H1 (cell line): ENCODE results near the gene IWS1. TPM values are rescaled to one million over a fixed set of nuclear protein-coding genes. Genes with fewer than 3 reads are reported as not detected.

Experiments used
- CTCF ChIA-PET: fragments of 300-600 bp; sonication (Branson Sonifier 250); formaldehyde crosslinking; loops from one replicate; lab custom pipeline; 2021; ENCODE audit not compliant: partially characterized antibody; lab: Charles Lee
- POLR2A ChIA-PET: fragments of 300-600 bp; sonication (Branson Sonifier 250); formaldehyde crosslinking; loops from one replicate; lab custom pipeline; 2021; ENCODE audit warnings: inconsistent platforms; ENCODE audit not compliant: partially characterized antibody; lab: Charles Lee
- DNase-seq, 2 experiments: peaks; one replicate each; pipeline versions ENCODE4 v3.0.0 to v3.0.0-alpha.2; 2010 to 2022; ENCODE audit warnings: low spot score in 2 of 2, low read depth in 1 of 2, mixed read lengths in 1 of 2
- FAIRE-seq: peaks from 2 replicates; lab custom pipeline; 2011; peaks lifted over from hg19 to GRCh38; lab: Jason Lieb, UNC
- H2AFZ ChIP-seq: 2 replicates; pipeline ENCODE4 v1.8.1; 2012; ENCODE audit warnings: low read length, inconsistent platforms
- H2AK5ac ChIP-seq: 2 replicates; pipeline ENCODE4 v1.6.1; 2013; ENCODE audit warnings: low read depth, low read length
- H2BK120ac ChIP-seq: replicated peaks from 2 replicates; pipeline ENCODE3; 2013; ENCODE audit warnings: low read depth, low read length, inconsistent platforms
- H2BK12ac ChIP-seq: 2 replicates; pipeline ENCODE4 v1.6.1; 2013; ENCODE audit warnings: low read depth, low read length
- H2BK15ac ChIP-seq: 2 replicates; pipeline ENCODE4 v1.6.1; 2013; ENCODE audit warnings: low read length
- H2BK20ac ChIP-seq: 2 replicates; pipeline ENCODE4 v1.6.1; 2013; ENCODE audit warnings: low read length
- H2BK5ac ChIP-seq: 2 replicates; pipeline ENCODE4 v1.6.1; 2013; ENCODE audit warnings: low read depth, low read length
- H3K14ac ChIP-seq: 2 replicates; pipeline ENCODE4 v1.6.1; 2013; ENCODE audit warnings: inconsistent platforms; ENCODE audit not compliant: insufficient read length
- H3K18ac ChIP-seq: 2 replicates; pipeline ENCODE4 v1.6.1; 2013; ENCODE audit warnings: low read length; ENCODE audit errors: extremely low read depth
- H3K23ac ChIP-seq: 2 replicates; pipeline ENCODE4 v1.6.1; 2013; ENCODE audit warnings: inconsistent platforms; ENCODE audit not compliant: insufficient read length
- H3K23me2 ChIP-seq: 2 replicates; pipeline ENCODE4 v1.6.1; 2013; ENCODE audit warnings: low read depth, low read length
- H3K27ac ChIP-seq: 2 replicates; pipeline ENCODE4 v1.6.1; 2011; ENCODE audit warnings: low read depth, low read length, inconsistent platforms
- H3K27me3 ChIP-seq, 4 experiments: replicated peaks in 1 of 4; 1 replicate in 1 of 4; 2 replicates in 3 of 4; pipeline versions ENCODE4 v1.6.1 to v1.8.1; 2011 to 2013; ENCODE audit warnings: low read length in 3 of 4, mild to moderate bottlenecking in 3 of 4, inconsistent platforms in 2 of 4, mixed read lengths in 2 of 4, moderate library complexity in 1 of 4; ENCODE audit not compliant: control insufficient read depth in 3 of 4, insufficient read depth in 3 of 4; ENCODE audit errors: extremely low read depth in 1 of 4
- H3K36me3 ChIP-seq, 4 experiments: 2 replicates each; pipeline versions ENCODE4 v1.6.1 to v1.8.1; 2011 to 2013; ENCODE audit warnings: mild to moderate bottlenecking in 4 of 4, low read length in 3 of 4, moderate library complexity in 2 of 4, control low read depth in 1 of 4, inconsistent platforms in 1 of 4; ENCODE audit not compliant: insufficient read depth in 4 of 4, control insufficient read depth in 2 of 4
- H3K4ac ChIP-seq: replicated peaks from 2 replicates; pipeline ENCODE3; 2013; ENCODE audit warnings: low read length, low read depth, mixed read lengths, inconsistent platforms; ENCODE audit not compliant: insufficient read length
- H3K4me1 ChIP-seq, 4 experiments: replicated peaks in 1 of 4; 1 replicate in 1 of 4; 2 replicates in 3 of 4; pipeline versions ENCODE4 v1.6.1 to v1.8.1; 2011 to 2013; ENCODE audit warnings: low read length in 3 of 4, inconsistent platforms in 2 of 4, mixed read lengths in 1 of 4; ENCODE audit not compliant: insufficient read depth in 4 of 4, control insufficient read depth in 3 of 4
- H3K4me2 ChIP-seq, 2 experiments: 2 replicates each; pipeline versions ENCODE4 v1.6.1 to v1.8.1; 2011 to 2013; ENCODE audit warnings: low read depth in 2 of 2, low read length in 2 of 2, control low read depth in 1 of 2, inconsistent platforms in 1 of 2, mild to moderate bottlenecking in 1 of 2; ENCODE audit not compliant: insufficient read depth in 1 of 2
- H3K4me3 ChIP-seq, 4 experiments: fragments of 200-600, 300-600 bp in 1 of 4; sonication (generic), shearing (Covaris generic), sonication (Bioruptor Twin) in 1 of 4; 2 replicates each; pipeline versions ENCODE4 v1.5.1 to v1.8.1; 2011 to 2016; ENCODE audit warnings: low read length in 4 of 4, low read depth in 3 of 4, control low read depth in 2 of 4, inconsistent platforms in 2 of 4, mild to moderate bottlenecking in 2 of 4, mixed read lengths in 1 of 4, moderate library complexity in 1 of 4; ENCODE audit not compliant: insufficient read depth in 2 of 4; ENCODE audit errors: extremely low read depth in 1 of 4
- H3K56ac ChIP-seq: replicated peaks from 2 replicates; pipeline ENCODE3; 2013; ENCODE audit warnings: low read depth, mild to moderate bottlenecking, mixed read lengths, low read length, inconsistent platforms; ENCODE audit not compliant: insufficient read length
- H3K79me1 ChIP-seq: 2 replicates; pipeline ENCODE4 v1.6.1; 2013; ENCODE audit warnings: low read depth, low read length, control low read depth
- H3K79me2 ChIP-seq, 2 experiments: 2 replicates each; pipeline versions ENCODE4 v1.6.1 to v1.8.1; 2012 to 2013; ENCODE audit warnings: low read length in 2 of 2, mild to moderate bottlenecking in 2 of 2, inconsistent platforms in 1 of 2; ENCODE audit not compliant: insufficient read depth in 2 of 2, control insufficient read depth in 1 of 2
- H3K9ac ChIP-seq, 4 experiments: replicated peaks in 1 of 4; 1 replicate in 1 of 4; 2 replicates in 3 of 4; pipeline versions ENCODE4 v1.6.1 to v1.8.1; 2011 to 2013; ENCODE audit warnings: low read depth in 3 of 4, low read length in 3 of 4, control low read depth in 2 of 4, mild to moderate bottlenecking in 2 of 4, moderate library complexity in 2 of 4, inconsistent platforms in 1 of 4; ENCODE audit errors: extremely low read depth in 1 of 4
- H3K9me3 ChIP-seq, 2 experiments: 2 replicates each; pipeline versions ENCODE4 v1.6.1 to v1.8.1; 2012 to 2013; ENCODE audit warnings: mild to moderate bottlenecking in 2 of 2, moderate library complexity in 2 of 2, control low read depth in 1 of 2, inconsistent platforms in 1 of 2, low read depth in 1 of 2, low read length in 1 of 2, mixed read lengths in 1 of 2; ENCODE audit not compliant: insufficient read depth in 2 of 2
- H4K20me1 ChIP-seq, 2 experiments: replicated peaks in 1 of 2; 2 replicates each; pipeline versions ENCODE3 to v1.8.1; 2011 to 2013; ENCODE audit warnings: inconsistent platforms in 2 of 2, low read length in 2 of 2, mild to moderate bottlenecking in 1 of 2; ENCODE audit not compliant: insufficient read depth in 2 of 2, control insufficient read depth in 1 of 2
- H4K5ac ChIP-seq: 2 replicates; pipeline ENCODE4 v1.6.1; 2013; ENCODE audit warnings: low read length, low read depth, mixed read lengths, inconsistent platforms; ENCODE audit not compliant: insufficient read length
- H4K8ac ChIP-seq: 2 replicates; pipeline ENCODE4 v1.8.0; 2013; ENCODE audit warnings: mild to moderate bottlenecking, moderate library complexity, low read length, inconsistent platforms; ENCODE audit not compliant: insufficient read depth; ENCODE audit errors: extremely low read depth
- H4K91ac ChIP-seq: replicated peaks from 2 replicates; pipeline ENCODE3; 2013; ENCODE audit warnings: low read length, mixed read lengths, inconsistent platforms; ENCODE audit not compliant: insufficient read length
- ATF3 ChIP-seq: IDR thresholded peaks from 2 replicates; pipeline ENCODE4 v1.6.1; 2011; ENCODE audit warnings: low read depth, mild to moderate bottlenecking, low read length; ENCODE audit not compliant: insufficient read depth
- E2F6 ChIP-seq: IDR thresholded peaks from 2 replicates; pipeline ENCODE4 v1.6.1; 2012; ENCODE audit warnings: inconsistent platforms
- EZH2 ChIP-seq: fragments of 200-600 bp; sonication (generic); IDR thresholded peaks from 2 replicates; pipeline ENCODE4 v1.7.1; 2012; ENCODE audit warnings: low read depth, mild to moderate bottlenecking, moderate library complexity, low read length, inconsistent platforms; ENCODE audit not compliant: severe bottlenecking
- SIX5 ChIP-seq: IDR thresholded peaks from 2 replicates; pipeline ENCODE4 v1.6.1; 2011; ENCODE audit warnings: mild to moderate bottlenecking, low read depth, low read length
- WGBS, 2 experiments: shearing (Covaris generic) in 1 of 2; methylation state at CpG; one replicate each; pipeline versions ENCODE4 v1.1.6 to v1.1.7; 2013 to 2015; ENCODE audit warnings: low lambda C conversion rate in 2 of 2, mixed read lengths in 2 of 2, inconsistent platforms in 1 of 2, low coverage in 1 of 2, missing lambda C conversion rate in 1 of 2; ENCODE audit not compliant: insufficient replicate concordance in 2 of 2, insufficient coverage in 1 of 2, insufficient read length in 1 of 2; ENCODE audit errors: extremely low coverage in 1 of 2, missing lambda C conversion rate in 1 of 2; 5-methylcytosine and 5-hydroxymethylcytosine counted together
- polyA plus RNA-seq, 7 experiments: library from polyadenylated mRNA; depleted of rRNA in 3 of 7; stranded (reverse) in 5 of 7; unstranded in 2 of 7; fragments of >200 nt in 5 of 7; fragments of 200-250 nt in 2 of 7; gene quantifications; 1 replicate in 5 of 7; 2 replicates in 1 of 7; 4 replicates in 1 of 7; pipeline versions ENCODE4 v1.2.1 to v1.2.3, GENCODE V29; 2011 to 2013; ENCODE audit warnings: missing spikeins in 2 of 7, mixed read lengths in 2 of 7
- total RNA-seq: library from RNA; stranded (reverse); fragmentation: NEBNext Ultra II Directional; extraction: Animal tissue kit (Norgen Biotek cat#: 25700); gene quantifications from 2 replicates; pipeline ENCODE4 v1.2.1, GENCODE V29; 2021

The IWS1 gene
- total and polyA plus RNA-seq, 2 of the 8 experiments (the other 6 are each of a cell fraction or from before 2014, with no cell fraction given), result 18.4 to 64.8 TPM

- Histone ChIP-seq H2BK12ac (no peak overlapping the region), H2BK120ac (no peak overlapping the region), H2AFZ (no peak overlapping the region), H3K4ac (no peak overlapping the region), H3K9ac (no peak overlapping the region), H3K18ac (no peak overlapping the region), H4K20me1 (peaks cover 5 to 6% of the 10 kb centered on the region in 2 experiments), H3K23ac (no peak overlapping the region), H2BK15ac (no peak overlapping the region), H3K4me3 (no peak overlapping the region)
- no peak for FAIRE-seq
- no peak for TF ChIP-seq E2F6
- no peak for TF ChIP-seq SIX5
- no peak for TF ChIP-seq ATF3
- TF ChIP-seq EZH2, result no peak
- TF ChIP-seq, all 59 proteins: peak for 0
- Histone ChIP-seq H2BK20ac (no peak overlapping the region), H3K27ac (no peak overlapping the region), H3K23me2 (peaks cover 11% of the 10 kb centered on the region), H3K36me3 (peaks cover 0 to 29% (median 15%) of the 10 kb centered on the region in 4 experiments; a peak in 6 of 8 replicates), H4K8ac (no peak overlapping the region), H3K9me3 (no peaks in the 10 kb centered on the region), H3K27me3 (no peaks in the 10 kb centered on the region), H3K56ac (no peak overlapping the region), H3K79me2 (peaks cover 19 to 75% of the 10 kb centered on the region in 2 experiments), H3K4me2 (no peak overlapping the region), H3K79me1 (no peaks in the 10 kb centered on the region; the same call in 1 of the 2 replicates), H3K14ac (no peak overlapping the region), H2AK5ac (no peak overlapping the region), H4K91ac (no peak overlapping the region), H4K5ac (no peak overlapping the region), H2BK5ac (no peak overlapping the region), H3K4me1 (peaks cover 0 to 9% (median 7%) of the 10 kb centered on the region in 4 experiments; a peak in 4 of 7 replicates)
- DNase-seq, result no peak
- WGBS, 2 experiments, result 91% methylated on average over 8 of the region's 8 CpGs; no CpG with 5 or more reads in 1 of the 2 experiments
- CTCF ChIA-PET, result no interaction called here
- POLR2A ChIA-PET, result no interaction called here
These were observed 2.9 kb downstream of the IWS1 start for GRCh38 chr2:127523269-127523939.
